ENCODE results near the gene SLC49A3.

The SLC49A3 gene

GRCh38 chr4:726838-727237 is 37.9 kb upstream of the SLC49A3 start:
- Histone ChIP-seq H3K9ac (ENCODE audit: low read depth, low read length) (no peak overlapping the region), H3K4me1 (ENCODE audit: insufficient read depth, low read length) (no peaks in the 10 kb centered on the region), H3K36me3 (ENCODE audit: insufficient read depth, low read length) (0 out of 2 replicates have a peak, but pooled peaks cover 1% of the 10 kb centered on the region), H3K9me3 (ENCODE audit: control insufficient read depth, insufficient read depth, low read length) (no peaks in the 10 kb centered on the region)

- no peaks in the 10 kb centered on the region for H3K4me1 ChIP-seq (ENCODE audit: insufficient read depth, low read length)
- H3K36me3 ChIP-seq (ENCODE audit: insufficient read depth, low read length) = 0 out of 2 replicates have a peak, but pooled peaks cover 2% of the 10 kb centered on the region
- no peak overlapping the region for H3K9ac ChIP-seq (ENCODE audit: low read depth, low read length)
- no peaks in the 10 kb centered on the region for H3K9me3 ChIP-seq (ENCODE audit: control insufficient read depth, insufficient read depth, low read length)
These were observed 37.4 kb upstream of the SLC49A3 start for GRCh38 chr4:726235-726787.

GRCh38 chr4:725391-726234 is 36.7 kb upstream of the SLC49A3 start:
- H3K36me3 ChIP-seq (ENCODE audit: insufficient read depth, low read length) = 0 out of 2 replicates have a peak, but pooled peaks cover 2% of the 10 kb centered on the region
- no peaks in the 10 kb centered on the region for H3K9me3 ChIP-seq (ENCODE audit: control insufficient read depth, insufficient read depth, low read length)
- no peaks in the 10 kb centered on the region for H3K4me1 ChIP-seq (ENCODE audit: insufficient read depth, low read length)
- H3K9ac ChIP-seq (ENCODE audit: low read depth, low read length) = no peak overlapping the region

GRCh38 chr4:723751-724530 is 35.0 kb upstream of the SLC49A3 start:
- H3K9ac ChIP-seq (ENCODE audit: low read depth, low read length) = no peak overlapping the region
- no peaks in the 10 kb centered on the region for H3K4me1 ChIP-seq (ENCODE audit: insufficient read depth, low read length)
- H3K9me3 ChIP-seq (ENCODE audit: control insufficient read depth, insufficient read depth, low read length) = no peaks in the 10 kb centered on the region
- H3K36me3 ChIP-seq (ENCODE audit: insufficient read depth, low read length) = 0 out of 2 replicates have a peak, but pooled peaks cover 2% of the 10 kb centered on the region

GRCh38 chr4:722851-723360 is 34.0 kb upstream of the SLC49A3 start:
- no peaks in the 10 kb centered on the region for H3K4me1 ChIP-seq (ENCODE audit: insufficient read depth, low read length)
- H3K9ac ChIP-seq (ENCODE audit: low read depth, low read length) = no peak overlapping the region
- 0 out of 2 replicates have a peak, but pooled peaks cover 2% of the 10 kb centered on the region for H3K36me3 ChIP-seq (ENCODE audit: insufficient read depth, low read length)
- H3K9me3 ChIP-seq (ENCODE audit: control insufficient read depth, insufficient read depth, low read length) = no peaks in the 10 kb centered on the region

GRCh38 chr4:722169-722725 is 33.3 kb upstream of the SLC49A3 start:
- no peak overlapping the region for H3K9ac ChIP-seq (ENCODE audit: low read depth, low read length)
- no peaks in the 10 kb centered on the region for H3K4me1 ChIP-seq (ENCODE audit: insufficient read depth, low read length)
- 0 out of 2 replicates have a peak, but pooled peaks cover 2% of the 10 kb centered on the region for H3K36me3 ChIP-seq (ENCODE audit: insufficient read depth, low read length)
- no peaks in the 10 kb centered on the region for H3K9me3 ChIP-seq (ENCODE audit: control insufficient read depth, insufficient read depth, low read length)

GRCh38 chr4:721261-722168 is 32.6 kb upstream of the SLC49A3 start:
- no peak overlapping the region for H3K9ac ChIP-seq (ENCODE audit: low read depth, low read length)
- H3K9me3 ChIP-seq (ENCODE audit: control insufficient read depth, insufficient read depth, low read length) = no peaks in the 10 kb centered on the region
- H3K36me3 ChIP-seq (ENCODE audit: insufficient read depth, low read length) = 0 out of 2 replicates have a peak, but pooled peaks cover 2% of the 10 kb centered on the region
- H3K4me1 ChIP-seq (ENCODE audit: insufficient read depth, low read length) = no peaks in the 10 kb centered on the region

- 0 out of 2 replicates have a peak, but pooled peaks cover 2% of the 10 kb centered on the region for H3K36me3 ChIP-seq (ENCODE audit: insufficient read depth, low read length)
- H3K9me3 ChIP-seq (ENCODE audit: control insufficient read depth, insufficient read depth, low read length) = no peaks in the 10 kb centered on the region
- no peak overlapping the region for H3K9ac ChIP-seq (ENCODE audit: low read depth, low read length)
- H3K4me1 ChIP-seq (ENCODE audit: insufficient read depth, low read length) = no peaks in the 10 kb centered on the region
These were observed 31.3 kb upstream of the SLC49A3 start for GRCh38 chr4:720111-720860.

- H3K36me3 ChIP-seq (ENCODE audit: insufficient read depth, low read length) = 0 out of 2 replicates have a peak, but pooled peaks cover 2% of the 10 kb centered on the region
These were observed 29.5 kb upstream of the SLC49A3 start for GRCh38 chr4:718460-718859.

GRCh38 chr4:717601-718320 is 28.8 kb upstream of the SLC49A3 start:
- H3K9ac ChIP-seq (ENCODE audit: low read depth, low read length) = no peak overlapping the region
- H3K36me3 ChIP-seq (ENCODE audit: insufficient read depth, low read length) = 0 out of 2 replicates have a peak, but pooled peaks cover 2% of the 10 kb centered on the region
- H3K9me3 ChIP-seq (ENCODE audit: control insufficient read depth, insufficient read depth, low read length) = no peaks in the 10 kb centered on the region
- no peaks in the 10 kb centered on the region for H3K4me1 ChIP-seq (ENCODE audit: insufficient read depth, low read length)

More at GRCh38 chr4:718460-718859, 29.5 kb upstream of the SLC49A3 start:
- no peaks in the 10 kb centered on the region for H3K9me3 ChIP-seq (ENCODE audit: control insufficient read depth, insufficient read depth, low read length)
- no peaks in the 10 kb centered on the region for H3K4me1 ChIP-seq (ENCODE audit: insufficient read depth, low read length)
- H3K9ac ChIP-seq (ENCODE audit: low read depth, low read length) = no peak overlapping the region

- Histone ChIP-seq H3K36me3 (ENCODE audit: insufficient read depth, low read length) (peaks cover 5% of the 10 kb centered on the region), H3K9me3 (ENCODE audit: control insufficient read depth, insufficient read depth, low read length) (no peaks in the 10 kb centered on the region), H3K4me1 (ENCODE audit: insufficient read depth, low read length) (no peaks in the 10 kb centered on the region), H3K9ac (ENCODE audit: low read depth, low read length) (no peak overlapping the region)
These were observed 25.1 kb upstream of the SLC49A3 start for GRCh38 chr4:714087-714486.

- H3K9ac ChIP-seq (ENCODE audit: low read depth, low read length) = no peak overlapping the region
- H3K4me1 ChIP-seq (ENCODE audit: insufficient read depth, low read length) = no peaks in the 10 kb centered on the region
- H3K36me3 ChIP-seq (ENCODE audit: insufficient read depth, low read length) = peaks cover 5% of the 10 kb centered on the region
These were observed 24.1 kb upstream of the SLC49A3 start for GRCh38 chr4:712916-713632.

More at GRCh38 chr4:712916-713632, 24.1 kb upstream of the SLC49A3 start:
- H3K9me3 ChIP-seq (ENCODE audit: control insufficient read depth, insufficient read depth, low read length) = no peaks in the 10 kb centered on the region
